SH-SY5Y (cell line): ENCODE data around the gene KLHL42.

ENCODE experiments used
- GATA2 ChIP-seq: IDR thresholded peaks from 2 replicates; pipeline ENCODE4 v1.6.1; 2011; ENCODE audit warnings: mild to moderate bottlenecking, low read depth, low read length
- GATA3 ChIP-seq: IDR thresholded peaks from 2 replicates; pipeline ENCODE4 v1.6.1; 2011; ENCODE audit warnings: low read depth, mild to moderate bottlenecking, low read length, moderate library complexity

DNA sequence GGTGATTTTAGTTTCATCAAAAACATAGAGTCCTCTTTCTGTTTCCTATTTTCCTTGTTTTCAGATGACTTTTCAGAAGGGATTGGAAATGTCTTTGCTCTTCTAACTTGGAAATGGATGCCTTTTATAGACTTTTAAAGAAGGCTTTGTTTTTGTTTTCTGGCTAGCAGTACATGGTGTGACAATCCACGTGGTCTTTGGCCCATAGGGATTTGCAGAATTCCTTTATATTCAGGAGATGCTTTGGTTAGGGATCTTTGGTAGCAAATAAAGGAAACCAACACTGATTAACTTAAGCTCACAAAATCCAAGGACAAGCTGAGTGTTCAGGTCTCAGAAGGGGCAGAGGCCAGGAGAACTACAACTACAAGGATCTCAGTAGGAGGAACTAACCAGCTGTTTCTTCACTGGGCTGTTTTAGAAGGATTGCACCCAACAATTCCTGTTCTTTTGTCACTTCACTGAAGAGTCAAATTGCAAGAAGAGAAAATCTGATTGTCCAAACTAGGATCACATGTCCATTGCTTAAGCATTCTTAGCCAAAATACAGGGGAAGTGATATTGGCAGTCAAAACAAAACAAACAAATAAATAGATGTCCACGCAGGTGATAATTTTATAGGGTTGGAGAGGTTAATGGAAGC is 58.6 kb downstream of the KLHL42 start:
- TF ChIP-seq GATA3 = no peak
- no peak for TF ChIP-seq GATA2
